Dermis lymphatic vessel endothelial cell (primary cell): ENCODE measurements around the gene PALM3. TPM values are rescaled to one million over a fixed set of nuclear protein-coding genes. Genes with fewer than 3 reads are reported as not detected.

ENCODE experiments used
- total RNA-seq: library from RNA; depleted of rRNA; stranded (reverse); fragments of >200 nt; gene quantifications from 2 replicates; pipeline ENCODE4 v1.2.1, GENCODE V29; 2014

Gene PALM3
- total RNA-seq = not detected in 2 replicates

GRCh38 chr19:14061751-14062557, at the start of gene PALM3:
Gene PALM3 (minus strand): TSS chr19:14062076. CDS start chr19:14061980, 96 bp downstream.

GRCh38 chr19:14090509-14091080, 28.7 kb upstream of the PALM3 start, which contains the start of gene SAMD1:
Gene SAMD1 (minus strand): TSS chr19:14090751.

GRCh38 chr19:14085309-14085995, 23.6 kb upstream of the PALM3 start, which contains the start of gene C19orf67:
Gene C19orf67 (minus strand): TSS chr19:14085783. CDS start chr19:14085627, 156 bp downstream.

GRCh38 chr19:14072535-14073260, 10.8 kb upstream of the PALM3 start, which contains the start of gene MISP3:
Gene MISP3 (plus strand): TSS chr19:14072786. CDS start chr19:14073310, 524 bp downstream.

GRCh38 chr19:14031719-14032480, 30.0 kb downstream of the PALM3 start, which contains the start of gene IL27RA:
Gene IL27RA (plus strand): TSS chr19:14031762. CDS start chr19:14031873, 111 bp downstream.

GRCh38 chr19:14027856-14028450, 33.9 kb downstream of the PALM3 start, which contains the start of gene RLN3:
Gene RLN3 (plus strand): TSS chr19:14028148. CDS start chr19:14028205, 57 bp downstream.

GRCh38 chr19:14006085-14006765, 55.7 kb downstream of the PALM3 start, which contains the start of gene RFX1:
Gene RFX1 (minus strand): TSS chr19:14006320. CDS start chr19:13993843, 12,477 bp downstream.

Other genes with a start within 250 kb of the PALM3 start
- gene NANOS3, start 184.9 kb downstream of the PALM3 start, total RNA-seq = not detected in 2 replicates
- 0.09 and 0.22 TPM in 2 replicates for gene BRME1, start 156.0 kb downstream of the PALM3 start, total RNA-seq
- gene CC2D1A, start 155.9 kb downstream of the PALM3 start, total RNA-seq = 3.5 and 3.7 TPM in 2 replicates
- not detected in 2 replicates for gene PODNL1, start 123.7 kb downstream of the PALM3 start, total RNA-seq
- gene DCAF15, start 109.6 kb downstream of the PALM3 start, total RNA-seq = 6.3 and 8.7 TPM in 2 replicates
- gene RFX1, start 55.8 kb downstream of the PALM3 start, total RNA-seq = 1.7 and 2.1 TPM in 2 replicates
- not detected in 2 replicates for gene RLN3, start 33.9 kb downstream of the PALM3 start, total RNA-seq
- gene IL27RA, start 30.3 kb downstream of the PALM3 start, total RNA-seq = 2.7 and 3.8 TPM in 2 replicates
- under 0.01 and 0.22 TPM in 2 replicates for gene MISP3, start 10.7 kb upstream of the PALM3 start, total RNA-seq
- not detected in 2 replicates for gene C19orf67, start 23.7 kb upstream of the PALM3 start, total RNA-seq
- 9.4 and 12.5 TPM in 2 replicates for gene SAMD1, start 28.7 kb upstream of the PALM3 start, total RNA-seq
- gene PRKACA, start 55.7 kb upstream of the PALM3 start, total RNA-seq = 32.6 and 35.6 TPM in 2 replicates
- 2.8 and 3.6 TPM in 2 replicates for gene ASF1B, start 74.5 kb upstream of the PALM3 start, total RNA-seq
- 5.4 and 7.9 TPM in 2 replicates for gene ADGRL1, start 144.1 kb upstream of the PALM3 start, total RNA-seq